ENCODE data around the gene KCNIP2. TPM values are rescaled to one million over a fixed set of nuclear protein-coding genes. Genes with fewer than 3 reads are reported as not detected.
A peak's percentile ranks its signal among the peaks of the same experiment; 100 is the strongest.

The KCNIP2 gene
- total RNA-seq = 1 to 10 TPM; 2.0 to 2.5 TPM
- polyA plus RNA-seq = not detected
- 0.76 to 2.1 (median 1.5) reads per million in 6 experiments for total RNA-seq

DNA sequence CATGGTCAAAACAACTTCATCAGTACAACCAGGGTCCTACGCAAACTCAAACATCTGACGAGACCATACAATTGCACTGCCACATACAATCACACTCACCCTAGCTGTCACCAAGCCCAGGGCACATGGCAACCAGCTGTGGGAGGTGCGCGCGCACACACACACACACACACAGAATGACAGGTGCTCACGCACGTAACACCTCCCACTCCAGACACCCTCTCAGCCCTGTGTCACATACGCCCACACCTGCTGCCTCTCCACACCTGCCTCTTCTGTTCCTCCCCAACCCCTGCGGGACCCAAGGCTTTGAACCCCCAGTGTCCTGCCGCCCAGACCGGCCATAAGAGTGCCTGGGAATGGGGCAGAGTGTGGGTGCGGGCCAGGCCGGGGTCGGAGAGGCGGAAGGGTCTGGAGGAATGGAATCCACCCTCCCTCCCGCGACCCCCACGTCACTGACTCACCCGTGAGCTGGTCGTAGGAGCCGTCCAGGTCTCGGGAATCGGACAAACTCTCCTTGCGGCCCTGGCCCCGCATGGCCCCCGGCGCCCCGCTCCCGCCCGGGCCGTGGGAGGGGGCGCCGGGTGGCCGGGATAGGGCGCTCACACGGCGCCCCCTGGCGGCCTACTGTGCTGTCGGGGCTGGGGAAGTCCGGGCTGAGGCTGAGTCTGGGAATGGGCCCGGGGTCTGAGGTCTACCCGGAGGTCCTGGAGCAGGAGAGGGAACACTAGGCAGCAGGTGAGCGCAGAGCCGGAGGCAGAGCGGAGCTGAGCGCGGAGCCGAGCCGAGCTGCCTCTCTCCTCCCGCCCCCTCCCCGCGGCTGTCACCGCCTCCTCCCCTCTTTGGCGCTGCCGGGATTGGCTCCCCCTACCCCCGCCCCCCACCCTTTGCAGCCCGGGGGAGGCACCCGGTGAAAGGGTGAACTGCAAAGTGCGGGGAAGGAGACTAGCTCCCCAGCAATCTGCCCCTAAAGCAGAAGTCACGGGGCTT is at the start of gene KCNIP2:
KCNIP2 (minus strand) TSS at position 769 of the 990 bp plus-strand sequence; CDS start at position 537, 232 bp downstream.
- Mint-ChIP-seq H3K27me3 (peaks cover 0 to 4% (median 3%) of the 10 kb centered on the region in 5 donors), H3K4me1 (peaks cover 38 to 67% (median 53%) of the 10 kb centered on the region in 4 donors), H3K9me3 (no peaks in the 10 kb centered on the region), H3K36me3 (peaks cover 8 to 32% (median 16%) of the 10 kb centered on the region in 3 donors), H3K4me3 (peak within 1 kb of the TSS; percentile 61 to 82 (median 74)), H3K27ac (peak within 1 kb of the TSS in 4 of 10 donors; percentile 31 to 81 (median 68))
- DNase-seq (peak in 9 of 10 donors; percentile 41 to 80 (median 59)), ATAC-seq (peak; percentile 58 to 65)
- POLR2A ChIA-PET = interaction anchor here (0.6 kb wide), 1 partner anchor 489 kb away, joined by 6 read pairs; no protein-coding TSS in a partner anchor

DNA sequence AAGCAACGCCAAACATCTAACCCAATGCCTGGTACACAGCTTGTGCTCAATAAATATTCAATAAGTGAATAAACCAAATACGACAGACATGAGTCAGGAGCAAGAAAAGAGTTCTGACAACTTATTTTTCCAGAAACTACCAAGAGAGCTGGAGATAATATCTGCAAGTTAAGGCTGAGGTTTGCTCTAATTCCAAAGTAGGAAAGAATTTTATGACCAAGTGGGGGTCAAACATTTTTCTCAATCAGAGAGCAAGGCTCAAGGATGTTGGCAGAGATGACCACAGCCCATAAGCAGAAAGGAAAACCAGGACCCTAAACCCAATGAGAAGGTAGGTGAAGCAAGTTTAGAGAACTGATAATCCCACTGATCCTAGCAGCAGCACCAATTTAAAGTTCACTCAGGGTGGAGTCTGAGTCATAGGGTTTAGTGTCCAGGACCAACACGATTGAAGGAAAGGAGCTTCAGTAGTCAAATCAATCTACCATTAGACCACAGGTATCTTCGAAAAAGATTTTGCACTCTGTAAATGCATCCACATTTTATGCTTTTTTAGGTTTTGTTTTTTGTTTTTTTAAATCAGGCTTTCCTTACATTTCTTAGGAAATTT is 49.3 kb upstream of the KCNIP2 start:
- Mint-ChIP-seq H3K4me3 (no peak overlapping the region), H3K27me3 (no peaks in the 10 kb centered on the region), H3K36me3 (peaks cover 0 to 19% (median 0%) of the 10 kb centered on the region in 3 donors), H3K4me1 (peaks cover 0 to 22% (median 6%) of the 10 kb centered on the region in 4 donors), H3K27ac (peak overlapping the region in 1 of 10 donors; percentile 63), H3K9me3 (no peaks in the 10 kb centered on the region)
- POLR2A ChIA-PET = no interaction called here
- DNase-seq (no peak), ATAC-seq (no peak)

GRCh38 chr10:101889256-101890210 is 45.9 kb upstream of the KCNIP2 start:
- H3K27ac Mint-ChIP-seq = peak overlapping the region in 1 of 10 donors; percentile 43
- peaks cover 0 to 15% (median 5%) of the 10 kb centered on the region in 4 donors for H3K4me1 Mint-ChIP-seq
- POLR2A ChIA-PET = no interaction called here
- H3K36me3 Mint-ChIP-seq = peaks cover 0 to 37% (median 8%) of the 10 kb centered on the region in 3 donors
- DNase-seq = peak; percentile 29 to 81 (median 54)
- peak; percentile 55 to 72 for ATAC-seq
- no peak overlapping the region for H3K4me3 Mint-ChIP-seq
- H3K27me3 Mint-ChIP-seq = no peaks in the 10 kb centered on the region
- no peaks in the 10 kb centered on the region for H3K9me3 Mint-ChIP-seq

DNA sequence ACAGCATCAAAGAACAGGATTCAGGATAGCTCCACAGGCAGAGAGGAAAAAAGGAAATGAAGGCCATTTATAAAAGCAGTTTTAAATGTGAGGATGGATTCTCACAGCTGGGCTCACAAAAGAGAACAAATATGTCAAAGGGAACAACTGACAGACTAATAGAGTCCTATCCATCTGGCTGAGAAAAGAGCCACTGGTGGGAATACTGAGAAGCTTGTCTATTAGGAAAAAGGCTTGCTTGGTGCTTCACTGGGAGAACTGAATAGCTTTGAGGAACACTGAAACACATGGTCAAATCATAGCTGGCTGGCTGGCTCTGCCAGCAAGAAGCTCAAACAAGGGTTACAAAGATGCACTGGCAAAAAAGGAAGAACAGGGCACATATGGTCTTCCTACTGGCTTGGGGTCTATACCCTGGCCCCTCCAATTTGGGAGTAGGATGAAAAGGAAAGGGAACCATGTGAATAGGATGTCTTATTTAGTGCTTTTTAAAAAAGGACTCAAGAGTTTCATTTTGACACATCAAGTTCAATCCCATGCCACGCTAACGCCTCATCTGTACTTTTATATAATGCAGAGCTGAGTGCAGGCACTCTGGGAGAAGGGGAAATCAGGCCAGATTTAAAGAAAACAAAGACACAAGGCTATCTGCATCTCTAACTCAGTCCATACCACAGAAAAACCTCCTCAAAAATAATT is 44.8 kb upstream of the KCNIP2 start:
- H3K4me3 Mint-ChIP-seq = no peak overlapping the region
- H3K36me3 Mint-ChIP-seq = peaks cover 0 to 45% (median 8%) of the 10 kb centered on the region in 3 donors
- H3K27me3 Mint-ChIP-seq = no peaks in the 10 kb centered on the region
- ATAC-seq (no peak), DNase-seq (no peak)
- POLR2A ChIA-PET = no interaction called here
- H3K9me3 Mint-ChIP-seq = peaks cover 0 to 2% (median 0%) of the 10 kb centered on the region in 9 donors
- H3K4me1 Mint-ChIP-seq = peaks cover 0 to 10% (median 5%) of the 10 kb centered on the region in 4 donors
- H3K27ac Mint-ChIP-seq = peak overlapping the region in 3 of 10 donors; percentile 3 to 16 (median 8)

GRCh38 chr10:101887775-101888174 is 44.2 kb upstream of the KCNIP2 start:
- peaks cover 0 to 2% (median 0%) of the 10 kb centered on the region in 9 donors for H3K9me3 Mint-ChIP-seq

GRCh38 chr10:101886521-101887312 is 43.1 kb upstream of the KCNIP2 start:
- Mint-ChIP-seq H3K4me1 (peaks cover 0 to 9% (median 6%) of the 10 kb centered on the region in 4 donors), H3K9me3 (peaks cover 0 to 2% (median 0%) of the 10 kb centered on the region in 9 donors), H3K27me3 (no peaks in the 10 kb centered on the region), H3K36me3 (peaks cover 0 to 48% (median 8%) of the 10 kb centered on the region in 3 donors), H3K27ac (no peak overlapping the region), H3K4me3 (no peak overlapping the region)
- no peak for ATAC-seq
- POLR2A ChIA-PET = no interaction called here
- no peak for DNase-seq

More at GRCh38 chr10:101887775-101888174, 44.2 kb upstream of the KCNIP2 start:
- Mint-ChIP-seq H3K4me3 (no peak overlapping the region), H3K36me3 (peaks cover 0 to 45% (median 8%) of the 10 kb centered on the region in 3 donors), H3K27me3 (no peaks in the 10 kb centered on the region), H3K4me1 (peaks cover 0 to 9% (median 5%) of the 10 kb centered on the region in 4 donors), H3K27ac (no peak overlapping the region)
- POLR2A ChIA-PET = no interaction called here
- ATAC-seq (no peak), DNase-seq (no peak)

GRCh38 chr10:101881036-101881774 is 37.6 kb upstream of the KCNIP2 start:
- Mint-ChIP-seq H3K9me3 (peaks cover 0 to 2% (median 0%) of the 10 kb centered on the region in 9 donors), H3K36me3 (peaks cover 0 to 56% (median 5%) of the 10 kb centered on the region in 3 donors), H3K4me1 (peaks cover 4 to 11% (median 6%) of the 10 kb centered on the region in 4 donors), H3K4me3 (no peak overlapping the region), H3K27ac (peak overlapping the region in 1 of 10 donors; percentile 42), H3K27me3 (no peaks in the 10 kb centered on the region)
- POLR2A ChIA-PET = no interaction called here
- no peak for DNase-seq
- no peak for ATAC-seq

DNA sequence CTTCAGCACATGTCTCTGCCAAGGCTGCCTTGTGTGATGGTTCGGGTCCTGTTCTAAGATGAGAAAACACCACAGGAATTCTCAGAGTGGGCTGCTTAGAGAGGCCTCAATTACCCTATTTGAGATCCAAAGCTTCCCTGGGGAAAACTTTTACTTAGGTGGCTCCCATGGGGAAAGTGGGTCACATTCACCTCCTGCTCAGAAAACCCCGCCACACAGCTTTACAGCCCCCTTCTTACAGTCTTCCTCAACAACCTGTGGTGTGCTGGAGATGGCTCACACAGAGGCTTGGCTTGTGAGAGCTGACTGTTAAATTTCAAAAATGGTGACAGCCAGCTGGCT is 36.6 kb upstream of the KCNIP2 start:
- H3K27ac Mint-ChIP-seq = no peak overlapping the region

DNA sequence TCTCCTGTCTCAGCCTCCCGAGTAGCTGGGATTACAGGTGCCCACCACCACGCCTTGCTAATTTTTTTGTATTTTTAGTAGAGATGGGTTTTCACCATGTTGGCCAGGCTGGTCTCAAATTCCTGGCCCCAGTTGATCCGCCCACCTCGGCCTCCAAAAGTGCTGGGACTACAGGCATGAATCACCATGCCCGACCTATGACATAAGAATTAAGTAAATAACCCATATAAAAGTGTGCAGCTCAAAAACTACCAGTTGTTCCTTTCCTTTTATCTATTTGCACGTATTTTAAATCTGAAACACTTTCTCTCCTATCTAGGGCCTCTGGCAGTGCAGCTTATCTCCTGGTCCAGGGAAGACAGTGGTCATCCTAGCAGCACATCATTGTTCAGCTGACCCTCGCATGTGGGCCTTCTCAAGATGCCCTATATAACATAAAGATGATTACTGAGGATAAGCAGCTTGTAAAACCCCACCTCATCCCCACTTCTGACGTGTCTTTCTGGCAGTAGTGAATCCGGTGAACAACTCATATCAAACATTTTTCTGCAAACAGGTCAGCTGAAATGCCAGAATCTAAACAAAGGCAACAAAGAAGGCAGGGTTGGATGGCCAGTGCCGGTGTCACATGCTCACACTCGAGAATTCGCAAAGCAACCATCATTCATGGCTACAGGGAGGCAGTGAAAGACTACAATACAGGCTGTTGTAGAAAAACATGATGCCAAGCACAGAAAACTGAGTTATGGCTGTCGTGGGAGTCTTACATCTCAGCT is 36.0 kb upstream of the KCNIP2 start:
- H3K4me1 Mint-ChIP-seq = peaks cover 14 to 17% (median 16%) of the 10 kb centered on the region in 4 donors
- peaks cover 0 to 2% (median 0%) of the 10 kb centered on the region in 9 donors for H3K9me3 Mint-ChIP-seq
- ATAC-seq (no peak), DNase-seq (no peak)
- POLR2A ChIA-PET = interaction anchor here (0.9 kb wide), 1 partner anchor 186 kb away, joined by 3 read pairs; the partner anchor contains the start of gene HPS6
- H3K36me3 Mint-ChIP-seq = peaks cover 0 to 52% (median 3%) of the 10 kb centered on the region in 3 donors
- no peak overlapping the region for H3K27ac Mint-ChIP-seq
- H3K27me3 Mint-ChIP-seq = no peaks in the 10 kb centered on the region
- H3K4me3 Mint-ChIP-seq = no peak overlapping the region

More for the DNA sequence above, 36.6 kb upstream of the KCNIP2 start:
- Mint-ChIP-seq H3K36me3 (peaks cover 0 to 52% (median 3%) of the 10 kb centered on the region in 3 donors), H3K4me3 (no peak overlapping the region), H3K4me1 (peaks cover 13% of the 10 kb centered on the region in 4 donors), H3K27me3 (no peaks in the 10 kb centered on the region), H3K9me3 (peaks cover 0 to 2% (median 0%) of the 10 kb centered on the region in 9 donors)
- POLR2A ChIA-PET = interaction anchor here (0.9 kb wide), 1 partner anchor 185 kb away, joined by 3 read pairs; the partner anchor contains the start of gene HPS6
- DNase-seq (no peak), ATAC-seq (no peak)

Data from naive thymus-derived CD8-positive, alpha-beta T cell (primary cell).